ENCODE data around the gene FGF18.

The FGF18 gene

GRCh38 chr5:171425596-171426244, 6.3 kb downstream of the FGF18 start:
- DNase-seq: no peak

GRCh38 chr5:171426266-171426665, 6.8 kb downstream of the FGF18 start:
- no peak for DNase-seq

- no peak for DNase-seq
These were observed 7.2 kb downstream of the FGF18 start for GRCh38 chr5:171426680-171427079.

- DNase-seq: no peak
These were observed 8.1 kb downstream of the FGF18 start for GRCh38 chr5:171427318-171428167.

GRCh38 chr5:171428168-171428696, 8.8 kb downstream of the FGF18 start:
- DNase-seq: no peak

GRCh38 chr5:171428809-171429542, 9.5 kb downstream of the FGF18 start:
- no peak for DNase-seq

GRCh38 chr5:171429543-171429910, 10.1 kb downstream of the FGF18 start:
- no peak for DNase-seq

GRCh38 chr5:171431251-171431777, 11.9 kb downstream of the FGF18 start:
- DNase-seq: no peak

- no peak for DNase-seq
These were observed 12.6 kb downstream of the FGF18 start for GRCh38 chr5:171432076-171432475.

- no peak for DNase-seq
These were observed 13.3 kb downstream of the FGF18 start for GRCh38 chr5:171432583-171433351.

- DNase-seq: no peak
These were observed 13.9 kb downstream of the FGF18 start for GRCh38 chr5:171433352-171433698.

GRCh38 chr5:171433982-171434676, 14.7 kb downstream of the FGF18 start:
- no peak for DNase-seq

GRCh38 chr5:171434874-171435273, 15.4 kb downstream of the FGF18 start:
- no peak for DNase-seq

GRCh38 chr5:171435908-171436307, 16.5 kb downstream of the FGF18 start:
- no peak for DNase-seq

- no peak for DNase-seq
These were observed 17.4 kb downstream of the FGF18 start for GRCh38 chr5:171436804-171437285.

- no peak for DNase-seq
These were observed 17.9 kb downstream of the FGF18 start for GRCh38 chr5:171437286-171437821.

GRCh38 chr5:171438738-171439137, 19.3 kb downstream of the FGF18 start:
- no peak for DNase-seq

- no peak for DNase-seq
These were observed 21.9 kb downstream of the FGF18 start for GRCh38 chr5:171441246-171441791.

- DNase-seq: no peak
These were observed 23.0 kb downstream of the FGF18 start for GRCh38 chr5:171442287-171443042.

- no peak for DNase-seq
These were observed 25.1 kb downstream of the FGF18 start for GRCh38 chr5:171444582-171444981.

Data from NCI-H526 treated with DMSO at 0.1 percent for 48 hours (cell line).